Left lung (tissue), 14 donors: ENCODE measurements around the gene SLC30A9. TPM values are rescaled to one million over a fixed set of nuclear protein-coding genes. Genes with fewer than 3 reads are reported as not detected.

Source experiments
- ATAC-seq: fragments of 200-7000 bp; cut with Tn5 transposase; one replicate; pipeline ENCODE4 v1.9.1; 2020; ENCODE audit warnings: moderate library complexity
- DNase-seq, 4 donors: peaks; one replicate each; pipeline ENCODE4 v3.0.0-alpha.2; 2013 to 2020
- H3K27ac ChIP-seq, 2 donors: fragments of 200-600 bp; sonication (generic) in 1 of 2; one replicate each; pipeline versions ENCODE4 v1.5.0 to v1.8.0; 2020 to 2021
- H3K27me3 ChIP-seq, 2 donors: fragments of 200-600 bp; sonication (generic) in 1 of 2; one replicate each; pipeline versions ENCODE4 v1.5.0 to v1.8.0; 2020 to 2021
- H3K36me3 ChIP-seq, 2 donors: fragments of 200-600 bp; sonication (generic) in 1 of 2; one replicate each; pipeline versions ENCODE4 v1.5.0 to v1.8.0; 2020 to 2021
- H3K4me1 ChIP-seq, 2 donors: fragments of 200-600 bp; one replicate each; pipeline ENCODE4 v1.8.0; 2021
- H3K4me3 ChIP-seq, 2 donors: fragments of 200-600 bp; sonication (generic) in 1 of 2; one replicate each; pipeline versions ENCODE4 v1.5.0 to v1.8.0; 2020 to 2021; ENCODE audit warnings: mild to moderate bottlenecking in 1 of 2
- H3K9me3 ChIP-seq, 2 donors: fragments of 200-600 bp; sonication (generic) in 1 of 2; one replicate each; pipeline versions ENCODE4 v1.5.0 to v1.8.0; 2020 to 2021
- CTCF ChIP-seq, 2 donors: fragments of 200-600 bp; sonication (generic) in 1 of 2; IDR thresholded peaks; one replicate each; pipeline versions ENCODE4 v1.5.0 to v1.8.0; 2021; ENCODE audit warnings: antibody characterized with exemption in 2 of 2
- intact Hi-C, 2 donors: fragments of 100-400 bp; cut with DNase I; formaldehyde crosslinking; loops; one replicate each; pipeline versions ENCODE4 v1.11.2 to v1.14.2; 2022
- long read RNA-seq, 12 donors: library from polyadenylated mRNA in 2 of 12; unstranded in 2 of 12; transcript quantifications; one replicate each; pipeline ENCODE4 v2.0.0 and lab custom pipeline, GENCODE V29; 2019 to 2026
- polyA plus RNA-seq, 6 donors: library from polyadenylated mRNA; unstranded; fragments of 120-200 nt; gene quantifications; one replicate each; pipeline ENCODE4 v1.2.1, GENCODE V29; 2013; ENCODE audit not compliant: insufficient read length in 6 of 6
- total RNA-seq, 2 donors: library from RNA; stranded (reverse); fragmentation: NEBNext Ultra II Directional; extraction: Animal tissue kit (Norgen Biotek cat#: 25700); gene quantifications; one replicate each; pipeline ENCODE4 v1.2.1, GENCODE V29; 2021
- donor health status: DM: no; HTN: yes; CAD: no.
- donor health status: DM: no; HTN: no; CAD: no.

The SLC30A9 gene
- 10 to 100 TPM; 45.7 to 57.3 TPM for total RNA-seq
- 10 to 100 TPM; 71.0 to 90.8 (median 85.7) TPM for polyA plus RNA-seq
- long read RNA-seq, donor 1, full-length matches to known transcripts: 13 of 40 reads
- long read RNA-seq, donor 1, partial matches to known transcripts: 27 of 40 reads
- long read RNA-seq, donor 1, other reads (novel, unspliced or antisense): 0 of 40 reads
- long read RNA-seq, donor 2, full-length matches to known transcripts: 8 of 48 reads
- long read RNA-seq, donor 2, partial matches to known transcripts: 40 of 48 reads
- long read RNA-seq, donor 2, other reads (novel, unspliced or antisense): 0 of 48 reads
- long read RNA-seq, donor 3, full-length matches to known transcripts: 4 of 4 reads
- long read RNA-seq, donor 3, partial matches to known transcripts: 0 of 4 reads
- long read RNA-seq, donor 3, other reads (novel, unspliced or antisense): 0 of 4 reads
- long read RNA-seq, donor 4, partial matches to known transcripts: 10 of 14 reads
- long read RNA-seq, donor 4, other reads (novel, unspliced or antisense): 3 of 14 reads
- long read RNA-seq, donor 5, full-length matches to known transcripts: 11 of 38 reads
- long read RNA-seq, donor 5, partial matches to known transcripts: 27 of 38 reads
- long read RNA-seq, donor 5, other reads (novel, unspliced or antisense): 0 of 38 reads
- long read RNA-seq, donor 6, full-length matches to known transcripts: 9 of 57 reads
- long read RNA-seq, donor 6, partial matches to known transcripts: 48 of 57 reads
- long read RNA-seq, donor 6, other reads (novel, unspliced or antisense): 0 of 57 reads
- long read RNA-seq, donor 7, full-length matches to known transcripts: 6 of 6 reads
- long read RNA-seq, donor 7, partial matches to known transcripts: 0 of 6 reads
- long read RNA-seq, donor 7, other reads (novel, unspliced or antisense): 0 of 6 reads
- long read RNA-seq, donor 8, full-length matches to known transcripts: 8 of 8 reads
- long read RNA-seq, donor 8, partial matches to known transcripts: 0 of 8 reads
- long read RNA-seq, donor 8, other reads (novel, unspliced or antisense): 0 of 8 reads
- long read RNA-seq, donor 9: 0 reads
- long read RNA-seq, donor 10, partial matches to known transcripts: 12 of 17 reads
- long read RNA-seq, donor 10, other reads (novel, unspliced or antisense): 5 of 17 reads
- long read RNA-seq, donor 11, full-length matches to known transcripts: 11 of 28 reads
- long read RNA-seq, donor 11, partial matches to known transcripts: 17 of 28 reads
- long read RNA-seq, donor 11, other reads (novel, unspliced or antisense): 0 of 28 reads
- long read RNA-seq, donor 12, full-length matches to known transcripts: 5 of 5 reads
- long read RNA-seq, donor 12, partial matches to known transcripts: 0 of 5 reads
- long read RNA-seq, donor 12, other reads (novel, unspliced or antisense): 0 of 5 reads

- peak; percentile 22 to 60 for TF ChIP-seq CTCF (IDR thresholded peaks at IDR 0.05)
- intact Hi-C loops: no loop called here
- H3K36me3 ChIP-seq: no peaks in the 10 kb centered on the region
- DNase-seq (peak; percentile 93 to 98 (median 96)), ATAC-seq (peak; percentile 99)
- peak within 1 kb of the TSS; percentile 85 to 92 for H3K4me3 ChIP-seq
- peaks cover 10 to 37% of the 10 kb centered on the region in 2 donors for H3K4me1 ChIP-seq
- peak within 1 kb of the TSS; percentile 74 to 89 for H3K27ac ChIP-seq
- no peaks in the 10 kb centered on the region for H3K9me3 ChIP-seq
- no peaks in the 10 kb centered on the region for H3K27me3 ChIP-seq
Measured at GRCh38 chr4:41990365-41991111, at the start of gene SLC30A9. Gene SLC30A9 (plus strand): TSS chr4:41990530. CDS start chr4:41990652, 122 bp downstream.

- no peak for TF ChIP-seq CTCF (IDR thresholded peaks at IDR 0.05)
Measured at GRCh38 chr4:41940834-41941233, 49.5 kb upstream of the SLC30A9 start.

DNA sequence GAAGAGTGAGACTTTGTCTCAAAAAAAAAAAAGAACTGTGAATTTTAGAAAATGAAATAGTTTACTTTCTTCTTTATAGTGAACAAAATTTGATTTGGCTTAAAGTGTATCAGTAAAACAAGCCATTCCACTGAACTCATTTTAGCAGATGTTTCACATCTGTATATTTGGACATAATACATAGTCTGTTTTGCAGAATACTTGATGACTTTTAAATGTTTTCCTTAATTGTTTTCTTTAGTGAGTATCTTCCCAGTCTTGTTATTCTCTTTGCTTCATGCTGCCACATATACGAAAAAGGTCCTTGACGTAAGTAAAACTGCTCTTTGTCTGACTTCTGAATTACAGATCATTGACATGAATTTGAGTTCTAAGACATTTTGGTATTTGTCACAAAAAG lies 46.8 kb upstream of the SLC30A9 start:
- Histone ChIP-seq H3K27me3 (no peaks in the 10 kb centered on the region), H3K9me3 (no peaks in the 10 kb centered on the region), H3K4me1 (peaks cover 0 to 12% of the 10 kb centered on the region in 2 donors), H3K27ac (no peak overlapping the region), H3K36me3 (peaks cover 0 to 77% of the 10 kb centered on the region in 2 donors), H3K4me3 (no peak overlapping the region)
- peak in 2 of 4 donors; percentile 15 to 38 for DNase-seq
- ATAC-seq: no peak
- intact Hi-C loops: no loop called here
- TF ChIP-seq CTCF (IDR thresholded peaks at IDR 0.05): no peak

More at GRCh38 chr4:41940834-41941233, 49.5 kb upstream of the SLC30A9 start:
- H3K27me3 ChIP-seq: no peaks in the 10 kb centered on the region
- no peak overlapping the region for H3K27ac ChIP-seq
- ATAC-seq: no peak
- H3K9me3 ChIP-seq: no peaks in the 10 kb centered on the region
- H3K4me3 ChIP-seq: no peak overlapping the region
- peaks cover 0 to 53% of the 10 kb centered on the region in 2 donors for H3K36me3 ChIP-seq
- intact Hi-C loops: no loop called here
- no peak for DNase-seq
- H3K4me1 ChIP-seq: peaks cover 0 to 39% of the 10 kb centered on the region in 2 donors

- Histone ChIP-seq H3K27ac (no peak overlapping the region), H3K36me3 (peaks cover 0 to 77% of the 10 kb centered on the region in 2 donors), H3K4me3 (no peak overlapping the region), H3K27me3 (no peaks in the 10 kb centered on the region), H3K9me3 (no peaks in the 10 kb centered on the region), H3K4me1 (peaks cover 0 to 6% of the 10 kb centered on the region in 2 donors)
- ATAC-seq (no peak), DNase-seq (no peak)
- intact Hi-C loops: no loop called here
- no peak for TF ChIP-seq CTCF (IDR thresholded peaks at IDR 0.05)
Measured at GRCh38 chr4:41944089-41944488, 46.2 kb upstream of the SLC30A9 start.
